C4-2B (cell line): ENCODE data around the gene RACGAP1.

Source experiments
- H3K27ac ChIP-seq: fragments of 450-650 bp; 2 replicates; pipeline ENCODE4 v1.5.1; 2017
- ZFX ChIP-seq: fragments of 450-650 bp; IDR thresholded peaks from 2 replicates; pipeline ENCODE4 v1.6.1; 2017
- TF ChIP-seq, protein P1 (sequence below): fragments of 450-650 bp; conservative IDR thresholded peaks from 2 replicates; pipeline ENCODE4 v1.5.1; 2017; ENCODE audit warnings: mild to moderate bottlenecking

Gene RACGAP1

DNA sequence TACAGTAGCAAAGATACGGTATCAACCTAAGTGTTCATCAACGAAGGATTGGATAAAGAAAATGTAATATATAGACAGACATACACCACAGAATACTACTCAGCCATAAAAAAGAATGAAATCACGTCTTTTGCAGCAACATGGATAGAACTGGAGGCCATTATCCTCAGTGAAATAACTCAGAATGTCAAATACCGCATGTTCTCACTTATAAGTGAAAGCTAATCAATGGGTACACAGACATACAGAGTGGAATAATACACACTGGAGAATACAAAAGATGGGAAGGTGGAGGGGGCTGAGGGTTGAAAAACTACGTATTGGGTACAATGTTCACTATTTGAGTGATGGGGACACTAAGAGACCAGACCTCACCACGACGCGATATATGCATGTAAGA is 1.1 kb downstream of the RACGAP1 start:
- TF ChIP-seq ZFX: no peak
- TF ChIP-seq, protein P1, sequence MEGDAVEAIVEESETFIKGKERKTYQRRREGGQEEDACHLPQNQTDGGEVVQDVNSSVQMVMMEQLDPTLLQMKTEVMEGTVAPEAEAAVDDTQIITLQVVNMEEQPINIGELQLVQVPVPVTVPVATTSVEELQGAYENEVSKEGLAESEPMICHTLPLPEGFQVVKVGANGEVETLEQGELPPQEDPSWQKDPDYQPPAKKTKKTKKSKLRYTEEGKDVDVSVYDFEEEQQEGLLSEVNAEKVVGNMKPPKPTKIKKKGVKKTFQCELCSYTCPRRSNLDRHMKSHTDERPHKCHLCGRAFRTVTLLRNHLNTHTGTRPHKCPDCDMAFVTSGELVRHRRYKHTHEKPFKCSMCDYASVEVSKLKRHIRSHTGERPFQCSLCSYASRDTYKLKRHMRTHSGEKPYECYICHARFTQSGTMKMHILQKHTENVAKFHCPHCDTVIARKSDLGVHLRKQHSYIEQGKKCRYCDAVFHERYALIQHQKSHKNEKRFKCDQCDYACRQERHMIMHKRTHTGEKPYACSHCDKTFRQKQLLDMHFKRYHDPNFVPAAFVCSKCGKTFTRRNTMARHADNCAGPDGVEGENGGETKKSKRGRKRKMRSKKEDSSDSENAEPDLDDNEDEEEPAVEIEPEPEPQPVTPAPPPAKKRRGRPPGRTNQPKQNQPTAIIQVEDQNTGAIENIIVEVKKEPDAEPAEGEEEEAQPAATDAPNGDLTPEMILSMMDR: no peak
- no peak overlapping the region for H3K27ac ChIP-seq

DNA sequence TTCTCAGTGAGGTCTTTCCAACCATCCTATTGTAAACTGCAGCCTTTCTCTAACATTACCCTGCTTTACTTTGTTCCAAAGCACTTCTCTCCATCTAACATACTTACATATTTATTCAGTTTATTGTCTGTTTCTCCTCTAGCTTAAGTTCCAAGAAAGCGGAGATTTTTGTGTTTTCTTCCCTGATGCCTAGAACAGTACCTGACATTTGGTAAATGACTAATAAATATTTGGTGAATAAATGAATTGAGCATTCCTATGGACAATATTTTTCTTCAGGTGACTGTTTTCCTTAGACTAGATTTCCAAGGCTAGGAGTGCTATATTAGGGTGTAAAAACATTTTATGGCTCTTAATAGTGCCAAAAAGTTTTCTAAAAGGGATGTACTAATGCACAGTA is 2.4 kb downstream of the RACGAP1 start:
- H3K27ac ChIP-seq: no peak overlapping the region
- no peak for TF ChIP-seq ZFX

DNA sequence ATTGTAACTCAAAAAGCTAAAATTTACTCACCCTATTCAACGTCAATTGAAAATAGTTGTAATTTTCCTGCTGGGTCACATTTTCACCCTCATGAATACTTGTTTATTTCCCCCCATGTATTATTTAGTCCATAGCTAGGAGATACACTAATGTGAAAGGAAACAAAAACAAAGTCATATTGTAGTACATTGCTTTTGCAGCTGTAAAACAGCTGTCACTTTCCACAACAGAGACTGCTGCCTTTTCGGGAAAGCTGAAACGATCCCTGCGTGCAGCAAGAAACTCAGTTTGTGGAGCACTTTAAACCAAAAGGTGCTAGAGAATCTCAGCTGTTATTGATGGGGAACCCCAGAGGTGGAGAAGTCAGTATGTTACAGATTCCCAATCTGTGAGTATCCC is 4.3 kb downstream of the RACGAP1 start:
- no peak overlapping the region for H3K27ac ChIP-seq
- TF ChIP-seq, protein P1: no peak
- TF ChIP-seq ZFX: no peak

DNA sequence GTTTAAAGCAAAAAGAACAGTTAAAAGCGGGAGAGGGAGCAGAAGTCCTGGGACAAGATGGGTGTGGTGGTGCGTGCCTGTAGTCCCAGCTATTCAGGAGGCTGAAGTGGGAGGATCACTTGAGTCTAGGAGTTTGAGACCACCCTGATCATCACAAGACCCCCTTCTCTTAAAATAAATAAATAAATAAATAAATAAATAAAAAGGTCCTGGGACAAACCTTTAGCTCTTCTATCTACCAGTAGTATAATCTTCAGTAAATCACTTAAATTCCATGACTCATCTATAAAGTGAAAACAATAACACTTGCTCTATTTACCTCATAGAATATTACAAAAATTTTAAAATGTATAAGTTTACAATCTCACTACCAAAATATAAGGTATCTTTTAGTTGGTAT is 5.8 kb downstream of the RACGAP1 start:
- TF ChIP-seq, protein P1: no peak
- TF ChIP-seq ZFX: no peak
- H3K27ac ChIP-seq: no peak overlapping the region

DNA sequence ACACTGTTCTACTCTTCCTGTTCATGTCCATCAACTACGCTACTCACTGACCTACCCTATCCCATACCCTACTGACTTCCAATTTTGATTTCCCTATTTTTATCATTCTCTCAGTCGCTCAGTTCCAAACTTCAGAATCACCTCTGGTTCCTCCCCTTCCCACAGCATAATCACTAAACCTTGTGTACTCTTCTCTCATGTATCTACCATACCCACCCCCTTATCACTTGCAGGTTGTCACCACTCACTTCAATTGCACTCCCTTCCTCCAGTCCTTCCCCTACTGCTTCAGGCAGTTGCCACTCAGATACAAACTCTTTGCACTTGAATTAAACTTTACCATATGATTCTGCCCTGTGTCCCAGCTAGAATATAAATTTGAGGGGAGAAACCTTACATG is 6.3 kb downstream of the RACGAP1 start:
- TF ChIP-seq, protein P1: no peak
- TF ChIP-seq ZFX: no peak
- no peak overlapping the region for H3K27ac ChIP-seq

DNA sequence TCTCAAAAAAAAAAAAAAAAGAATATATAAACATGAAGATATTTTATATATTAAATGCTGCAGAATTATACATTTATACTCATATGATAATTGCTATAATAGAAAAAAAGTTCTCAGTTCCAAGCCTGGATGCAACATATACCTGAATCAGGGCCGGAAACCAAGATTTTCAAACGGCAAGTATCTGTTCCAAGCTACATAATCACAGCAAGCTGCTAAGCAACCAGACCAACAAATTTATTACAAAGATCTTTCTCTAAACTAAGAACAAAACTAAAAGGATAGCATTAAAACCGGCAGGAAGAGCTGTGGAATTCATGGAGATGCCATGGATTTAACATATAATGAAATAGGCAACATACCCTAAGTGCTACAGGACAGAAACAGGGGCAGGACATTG is 7.1 kb downstream of the RACGAP1 start:
- TF ChIP-seq ZFX: no peak
- TF ChIP-seq, protein P1: no peak
- H3K27ac ChIP-seq: no peak overlapping the region

DNA sequence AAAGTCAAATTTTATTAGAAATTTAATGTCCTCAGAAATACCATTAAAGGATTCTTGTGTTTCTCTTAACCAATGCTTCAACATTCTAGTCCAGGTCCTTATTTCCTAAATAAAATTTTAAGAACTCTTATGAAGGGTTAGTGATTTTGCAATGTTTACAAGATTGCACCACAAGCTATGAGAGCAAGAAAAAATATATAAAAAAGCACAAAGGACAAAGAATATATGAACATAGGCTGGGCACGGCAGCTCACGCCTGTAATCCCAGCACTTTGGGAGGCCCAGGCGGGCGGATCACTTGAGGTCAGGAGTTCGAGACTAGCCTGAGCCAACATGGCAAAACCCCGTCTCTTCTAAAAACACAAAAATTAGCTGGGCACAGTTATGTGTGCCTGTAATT is 7.7 kb downstream of the RACGAP1 start:
- TF ChIP-seq, protein P1: no peak
- TF ChIP-seq ZFX: no peak
- H3K27ac ChIP-seq: no peak overlapping the region
